GM19395 (cell line): ENCODE data around the gene LDB2.

ENCODE experiments used
- ATAC-seq: cut with Tn5 transposase; IDR thresholded peaks from one replicate; pipeline ENCODE4 v1.9.1; 2021; ENCODE audit warnings: mild to moderate bottlenecking, moderate library complexity; ENCODE audit not compliant: unreplicated experiment

Gene LDB2

GRCh38 chr4:16516796-16517439 lies 381.5 kb downstream of the LDB2 start:
- ATAC-seq = no peak

DNA sequence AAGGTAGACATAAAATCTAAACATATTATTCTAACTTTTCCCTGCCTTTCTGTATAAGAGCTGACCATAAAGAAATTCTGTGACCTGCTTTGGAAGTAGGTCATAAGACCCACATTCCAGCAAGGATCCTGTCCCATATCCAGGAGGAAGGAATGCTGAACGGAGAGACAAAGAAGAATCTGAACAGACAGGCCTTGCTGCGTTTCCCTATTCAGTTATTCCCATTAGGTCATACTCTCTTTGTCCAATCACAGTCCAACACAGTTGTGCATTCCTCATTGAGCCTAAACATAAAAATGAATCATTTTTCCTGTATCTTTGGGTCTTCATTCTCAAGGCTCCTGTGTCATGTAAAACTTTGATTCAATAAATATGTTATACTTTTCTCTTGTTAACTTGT lies 384.6 kb downstream of the LDB2 start:
- ATAC-seq = no peak

DNA sequence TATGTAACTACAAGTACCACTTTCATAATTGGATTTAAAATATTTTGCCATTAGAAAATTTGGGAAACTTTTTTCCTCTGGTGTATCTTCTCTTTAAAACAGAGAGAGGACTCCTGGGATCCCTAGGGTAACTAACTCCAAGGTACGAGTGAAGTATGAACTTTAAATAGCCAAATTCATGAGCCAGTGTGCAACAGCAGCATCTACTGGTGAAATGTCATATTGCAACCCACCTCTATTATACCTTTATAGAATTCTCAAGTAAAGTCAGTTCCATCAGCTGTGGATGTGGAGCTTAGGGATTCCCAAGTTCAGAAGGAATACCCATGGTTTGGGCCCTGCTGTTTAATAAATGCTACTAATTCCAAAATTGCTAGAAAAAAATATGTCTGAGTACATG lies 389.5 kb downstream of the LDB2 start:
- ATAC-seq = no peak

DNA sequence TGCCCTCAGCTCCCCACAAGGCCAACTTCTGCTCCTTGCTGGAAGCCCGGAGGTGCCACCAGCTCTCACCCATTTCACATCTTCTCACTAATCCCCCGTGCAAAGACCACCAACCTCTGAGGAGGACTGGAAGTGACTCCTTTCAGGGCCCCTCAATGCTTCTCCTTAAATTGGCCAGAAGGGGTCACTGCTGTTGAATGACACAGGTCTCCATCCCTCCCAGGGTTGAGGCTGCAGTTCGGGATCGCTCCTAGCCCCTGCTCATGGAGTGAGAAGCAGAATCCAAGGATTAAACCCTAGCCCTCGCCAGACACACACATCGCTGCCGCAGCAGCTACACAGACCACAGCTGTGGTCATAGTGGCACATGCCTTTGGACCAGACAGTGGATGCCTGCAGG lies 392.7 kb downstream of the LDB2 start:
- ATAC-seq = no peak

DNA sequence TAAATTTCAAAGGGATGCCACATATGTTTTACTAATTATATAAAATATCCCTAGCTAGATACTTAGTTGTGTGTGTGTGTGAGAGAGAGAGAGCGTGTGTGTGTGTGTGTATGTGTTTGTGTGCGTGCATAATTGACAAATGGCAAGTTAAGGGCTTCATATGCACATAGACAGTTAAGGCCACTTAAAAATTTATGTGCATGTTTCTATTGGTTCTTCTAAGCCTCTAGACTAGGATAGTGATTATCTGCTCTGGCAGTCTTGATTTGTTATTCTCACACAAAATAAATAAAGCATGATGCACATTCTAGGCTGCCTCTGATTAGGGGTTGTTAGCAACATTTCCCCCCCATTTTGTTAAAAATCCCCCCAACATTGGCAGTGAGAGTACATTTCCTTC lies 393.2 kb downstream of the LDB2 start:
- no peak for ATAC-seq

GRCh38 chr4:16503421-16504100 lies 394.9 kb downstream of the LDB2 start:
- no peak for ATAC-seq

DNA sequence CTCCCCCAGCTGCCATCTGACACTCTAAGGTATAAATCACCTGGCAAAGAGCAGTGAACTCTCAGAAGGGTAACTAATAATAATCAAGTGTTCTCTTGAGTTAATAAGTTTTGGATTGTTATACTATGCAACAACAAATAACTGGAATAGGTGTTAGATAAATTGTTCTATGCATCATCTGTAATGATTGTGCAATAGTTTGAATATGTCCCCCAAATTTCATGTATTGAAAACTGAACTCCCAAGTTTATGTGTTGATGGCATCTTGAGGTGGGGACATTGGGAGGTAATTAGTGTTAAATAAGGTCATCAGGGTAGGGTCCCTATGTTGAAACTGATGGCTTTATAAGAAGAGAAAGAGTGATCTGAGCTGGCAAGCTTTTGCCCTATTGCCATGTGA lies 399.5 kb downstream of the LDB2 start:
- no peak for ATAC-seq

- ATAC-seq = no peak
These were observed 401.9 kb downstream of the LDB2 start for GRCh38 chr4:16496501-16496900.

- ATAC-seq = no peak
These were observed 405.6 kb downstream of the LDB2 start for GRCh38 chr4:16492872-16493271.

- no peak for ATAC-seq
These were observed 409.2 kb downstream of the LDB2 start for GRCh38 chr4:16489226-16489625.

- no peak for ATAC-seq
These were observed 410.4 kb downstream of the LDB2 start for GRCh38 chr4:16488084-16488483.

DNA sequence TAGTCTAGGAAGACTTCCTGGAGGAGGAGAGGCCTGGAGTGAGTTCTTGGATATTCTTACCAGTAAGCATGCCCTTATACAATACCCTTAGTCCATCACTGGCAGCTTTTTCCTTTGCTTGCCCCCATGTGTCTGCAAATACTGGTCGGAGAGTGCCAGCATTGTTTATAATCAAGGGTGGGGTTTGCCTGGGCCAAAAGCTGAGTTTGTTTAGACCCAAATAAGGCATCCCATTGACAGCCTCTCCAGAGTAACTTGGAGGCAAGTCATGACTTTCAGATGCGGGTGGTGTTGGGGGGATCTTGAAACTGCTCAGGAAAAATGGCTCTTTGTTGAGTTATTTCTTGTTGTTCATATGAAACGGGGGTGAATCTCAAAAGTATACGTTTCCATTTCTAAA lies 413.7 kb downstream of the LDB2 start:
- no peak for ATAC-seq

GRCh38 chr4:16483540-16483939 lies 414.9 kb downstream of the LDB2 start:
- no peak for ATAC-seq

DNA sequence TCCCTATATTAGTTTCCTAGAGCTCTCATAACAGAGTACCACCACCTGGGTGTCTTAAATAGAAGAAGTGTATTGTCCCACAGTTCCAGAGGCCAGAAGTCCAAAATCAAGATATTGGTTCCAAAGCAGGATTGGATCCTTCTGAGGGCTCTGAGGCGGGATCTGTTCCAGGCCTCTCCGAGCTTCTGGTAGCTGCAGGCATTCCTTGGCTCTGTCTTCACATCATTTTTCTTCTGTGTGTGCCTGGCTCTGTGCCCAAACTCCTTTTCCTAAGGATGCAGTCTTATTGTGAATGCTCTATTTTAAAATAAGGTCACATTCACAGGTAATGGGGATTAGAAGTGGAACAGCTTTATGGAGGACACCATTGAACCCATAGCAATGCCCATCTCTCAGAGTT lies 418.4 kb downstream of the LDB2 start:
- ATAC-seq = no peak

DNA sequence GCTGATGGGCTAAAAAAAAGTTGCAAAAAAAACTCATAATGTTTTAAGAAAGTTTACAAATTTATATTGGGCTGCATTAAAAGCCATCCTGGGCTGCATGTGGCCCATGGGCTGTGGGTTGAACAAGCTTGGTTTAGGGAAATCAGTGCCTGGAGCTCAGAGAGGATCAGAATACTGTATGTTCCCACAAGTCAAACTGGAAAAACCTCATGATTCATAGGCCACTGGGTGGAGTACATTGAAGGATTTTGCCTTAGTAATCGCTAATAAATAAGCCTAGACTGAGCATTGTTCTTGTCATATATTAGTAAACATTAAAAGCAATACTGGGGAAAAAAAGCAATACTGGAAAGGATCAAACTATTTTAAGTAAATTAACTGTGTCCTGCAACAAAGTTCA lies 425.9 kb downstream of the LDB2 start:
- ATAC-seq = no peak

- no peak for ATAC-seq
These were observed 431.4 kb downstream of the LDB2 start for GRCh38 chr4:16467061-16467460.

DNA sequence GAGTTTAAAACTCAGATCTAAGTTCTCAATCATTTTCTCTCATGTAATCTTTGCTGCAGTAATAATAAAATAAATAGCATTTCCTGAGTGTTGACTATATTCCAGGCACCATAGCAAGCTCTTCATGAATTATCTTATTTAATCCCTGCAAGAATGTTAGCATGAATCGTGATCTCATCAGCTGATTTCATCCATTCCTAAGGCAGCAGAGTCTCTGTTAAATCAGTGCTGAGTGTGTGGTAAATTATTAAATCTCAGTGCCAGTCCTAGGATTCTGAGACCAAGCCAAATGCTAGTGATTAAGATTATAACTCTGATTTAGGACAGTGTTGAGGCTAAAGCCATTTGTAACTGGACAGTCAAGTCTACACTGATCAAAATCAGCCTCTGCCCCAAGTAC lies 431.9 kb downstream of the LDB2 start:
- no peak for ATAC-seq

GRCh38 chr4:16464651-16465050 lies 433.8 kb downstream of the LDB2 start:
- no peak for ATAC-seq

GRCh38 chr4:16462656-16463055 lies 435.8 kb downstream of the LDB2 start:
- no peak for ATAC-seq

- ATAC-seq = no peak
These were observed 437.1 kb downstream of the LDB2 start for GRCh38 chr4:16461362-16461761.

GRCh38 chr4:16457944-16458343 lies 440.5 kb downstream of the LDB2 start:
- ATAC-seq = no peak
